Keratinocyte (primary cell): ENCODE measurements around the gene IFT88. TPM values are rescaled to one million over a fixed set of nuclear protein-coding genes. Genes with fewer than 3 reads are reported as not detected.

Source experiments
- DNase-seq: peaks from one replicate; pipeline ENCODE4 v3.0.0-alpha.2; 2011; ENCODE audit warnings: low read depth, missing footprints, low spot score
- FAIRE-seq: peaks from 2 replicates; lab custom pipeline; 2011; peaks lifted over from hg19 to GRCh38; lab: Jason Lieb, UNC
- H2AFZ ChIP-seq: 2 replicates; pipeline ENCODE4 v1.6.0; 2012; ENCODE audit warnings: low read length, control low read depth, inconsistent platforms; ENCODE audit not compliant: control insufficient read depth
- H3K27ac ChIP-seq: 2 replicates; pipeline ENCODE4 v1.5.1; 2011; ENCODE audit warnings: low read length; ENCODE audit not compliant: control insufficient read depth, insufficient read depth
- H3K27me3 ChIP-seq: 3 replicates; pipeline ENCODE4 v1.6.0; 2011; ENCODE audit warnings: low read length; ENCODE audit not compliant: control insufficient read depth, insufficient read depth; ENCODE audit errors: extremely low read depth
- H3K36me3 ChIP-seq, 2 experiments: 2 replicates in 1 of 2; 3 replicates in 1 of 2; pipeline ENCODE4 v1.5.1; 2011; ENCODE audit warnings: low read length in 2 of 2, mild to moderate bottlenecking in 1 of 2; ENCODE audit not compliant: control insufficient read depth in 2 of 2, insufficient read depth in 2 of 2; ENCODE audit errors: extremely low read depth in 1 of 2
- H3K4me1 ChIP-seq: 3 replicates; pipeline ENCODE4 v1.5.1; 2011; ENCODE audit warnings: low read length; ENCODE audit not compliant: control insufficient read depth, insufficient read depth; ENCODE audit errors: extremely low read depth
- H3K4me2 ChIP-seq: 3 replicates; pipeline ENCODE4 v1.6.0; 2011; ENCODE audit warnings: low read depth, low read length; ENCODE audit not compliant: control insufficient read depth, insufficient read depth; ENCODE audit errors: extremely low read depth
- H3K4me3 ChIP-seq, 3 experiments: fragments of 200-600 bp in 1 of 3; sonication (generic) in 1 of 3; 2 replicates in 2 of 3; 3 replicates in 1 of 3; pipeline ENCODE4 v1.5.1; 2011 to 2016; ENCODE audit warnings: low read length in 3 of 3, mild to moderate bottlenecking in 3 of 3, control low read depth in 2 of 3, inconsistent platforms in 1 of 3, low read depth in 1 of 3, mixed read lengths in 1 of 3, mixed run types in 1 of 3, moderate library complexity in 1 of 3; ENCODE audit not compliant: control insufficient read depth in 2 of 3, insufficient read depth in 2 of 3; ENCODE audit errors: extremely low read depth in 1 of 3
- H3K79me2 ChIP-seq: 2 replicates; pipeline ENCODE4 v1.6.0; 2012; ENCODE audit warnings: low read length; ENCODE audit not compliant: control insufficient read depth, insufficient read depth
- H3K9ac ChIP-seq: 3 replicates; pipeline ENCODE4 v1.6.0; 2011; ENCODE audit warnings: low read length; ENCODE audit not compliant: control insufficient read depth, insufficient read depth; ENCODE audit errors: extremely low read depth
- H3K9me1 ChIP-seq: 3 replicates; pipeline ENCODE4 v1.6.0; 2011; ENCODE audit warnings: low read length; ENCODE audit not compliant: control insufficient read depth, insufficient read depth; ENCODE audit errors: extremely low read depth
- H3K9me3 ChIP-seq: 2 replicates; pipeline ENCODE4 v1.5.1; 2012; ENCODE audit warnings: low read depth, low read length; ENCODE audit not compliant: control insufficient read depth
- H4K20me1 ChIP-seq: 3 replicates; pipeline ENCODE4 v1.6.0; 2011; ENCODE audit warnings: low read length; ENCODE audit not compliant: control insufficient read depth, insufficient read depth; ENCODE audit errors: extremely low read depth
- CTCF ChIP-seq, 3 experiments: IDR thresholded peaks in 1 of 3; conservative IDR thresholded peaks in 1 of 3; optimal IDR thresholded peaks in 1 of 3; 2 replicates in 2 of 3; 3 replicates in 1 of 3; pipeline versions ENCODE3 to v1.5.1; 2011; ENCODE audit warnings: low read length in 3 of 3, mild to moderate bottlenecking in 3 of 3, moderate library complexity in 2 of 3, control low read depth in 1 of 3, inconsistent platforms in 1 of 3; ENCODE audit not compliant: insufficient read depth in 2 of 3; ENCODE audit errors: extremely low read depth in 1 of 3
- EZH2 ChIP-seq: IDR thresholded peaks from one replicate; pipeline ENCODE4 v1.6.1; 2012; ENCODE audit warnings: inconsistent platforms, mild to moderate bottlenecking, low read length, moderate library complexity
- dilution Hi-C: fragments of 300-500 bp; cut with MboI; formaldehyde crosslinking; loops from one replicate; pipeline ENCODE4 v1.7.0; 2020; ENCODE audit warnings: low sequenced_read_pairs; ENCODE audit not compliant: extremely low pct_ligation_motif_present
- polyA plus RNA-seq, 5 experiments: library from polyadenylated mRNA; depleted of rRNA in 3 of 5; stranded (reverse) in 3 of 5; stranded (forward) in 1 of 5; unstranded in 1 of 5; fragments of >200 nt; gene quantifications; 1 replicate in 1 of 5; 2 replicates in 3 of 5; 3 replicates in 1 of 5; pipeline versions ENCODE4 v1.2.1 to v1.2.3, GENCODE V29; 2011 to 2012; ENCODE audit warnings: missing spikeins in 2 of 5, low read depth in 1 of 5, low replicate concordance in 1 of 5

The IFT88 gene
- polyA plus RNA-seq, 1 donor (not counting 4 experiments of a cell fraction or from before 2014, with no cell fraction given), result 9.5 TPM

GRCh38 chr13:20716951-20717350 lies 150.0 kb downstream of the IFT88 start:
- no peak overlapping the region for H3K27ac ChIP-seq
- dilution Hi-C loops, result no loop called here
- H3K27me3 ChIP-seq, result peaks cover 37% of the 10 kb centered on the region
- no peaks in the 10 kb centered on the region for H3K9me1 ChIP-seq
- DNase-seq, result no peak
- H3K36me3 ChIP-seq, result no peaks in the 10 kb centered on the region
- H3K9ac ChIP-seq, result no peak overlapping the region
- no peaks in the 10 kb centered on the region for H3K9me3 ChIP-seq
- H3K4me1 ChIP-seq, result peaks cover 3% of the 10 kb centered on the region
- H3K4me3 ChIP-seq, result no peak overlapping the region
- H3K79me2 ChIP-seq, result no peaks in the 10 kb centered on the region
- no peak for TF ChIP-seq EZH2
- TF ChIP-seq CTCF (optimal IDR thresholded peaks at IDR 0.05 in 1 of 3, IDR thresholded peaks at IDR 0.05 in 1 of 3, conservative IDR thresholded peaks at IDR 0.05 in 1 of 3; ENCODE audit: extremely low read depth in 1 of 3, insufficient read depth in 2 of 3, low read length in 3 of 3), result no peak
- no peak for FAIRE-seq
- H2AFZ ChIP-seq, result no peak overlapping the region
- H3K4me2 ChIP-seq, result no peak overlapping the region
- H4K20me1 ChIP-seq, result no peaks in the 10 kb centered on the region

GRCh38 chr13:20717581-20718542 lies 150.9 kb downstream of the IFT88 start:
- peaks cover 37% of the 10 kb centered on the region for H3K27me3 ChIP-seq
- TF ChIP-seq CTCF (optimal IDR thresholded peaks at IDR 0.05 in 1 of 3, IDR thresholded peaks at IDR 0.05 in 1 of 3, conservative IDR thresholded peaks at IDR 0.05 in 1 of 3; ENCODE audit: extremely low read depth in 1 of 3, insufficient read depth in 2 of 3, low read length in 3 of 3) (no peak), EZH2 (no peak)
- H3K4me1 ChIP-seq, result peaks cover 4% of the 10 kb centered on the region
- no peak overlapping the region for H3K27ac ChIP-seq
- no peak overlapping the region for H3K9ac ChIP-seq
- no peak overlapping the region for H2AFZ ChIP-seq
- no peaks in the 10 kb centered on the region for H3K9me1 ChIP-seq
- FAIRE-seq (no peak), DNase-seq (no peak)
- dilution Hi-C loops, result no loop called here
- no peaks in the 10 kb centered on the region for H4K20me1 ChIP-seq
- H3K9me3 ChIP-seq, result no peaks in the 10 kb centered on the region
- H3K4me3 ChIP-seq, result no peak overlapping the region
- no peak overlapping the region for H3K4me2 ChIP-seq
- no peaks in the 10 kb centered on the region for H3K79me2 ChIP-seq
- no peaks in the 10 kb centered on the region for H3K36me3 ChIP-seq
